ENCODE measurements around the gene RABL2B. TPM values are rescaled to one million over a fixed set of nuclear protein-coding genes. Genes with fewer than 3 reads are reported as not detected.
"Not testable (repeated sequence)": the region's sequence is repeated elsewhere in the genome, so short reads cannot be mapped to it uniquely, and the experiment has no call there.

RABL2B gene
- 11.3 and 12.3 TPM in 2 replicates for total RNA-seq
- 31.0 and 36.8 TPM in 2 replicates for polyA plus RNA-seq

- H3K9me2 ChIP-seq (replicated peaks; ENCODE audit: insufficient read depth); H3K27ac ChIP-seq; H3K27me3 ChIP-seq; H4K20me1 ChIP-seq (ENCODE audit: insufficient read depth, poor library complexity, severe bottlenecking); H3K9me3 ChIP-seq (ENCODE audit: low read depth); H3K79me2 ChIP-seq; H3K36me3 ChIP-seq (replicated peaks; ENCODE audit: insufficient read depth, low read depth); H3K4me1 ChIP-seq (ENCODE audit: insufficient read depth): not testable (repeated sequence)
- peak; percentile 94 for DNase-seq (ENCODE audit: low spot score)
- H2AFZ ChIP-seq = peak within 1 kb of the TSS; percentile 66
- WGBS (ENCODE audit: low lambda C conversion rate, missing lambda C conversion rate) = 2% methylated on average over 51 of the region's 77 CpGs
- peak within 1 kb of the TSS; percentile 42 for H3K4me3 ChIP-seq
- H3K4me2 ChIP-seq = peak within 1 kb of the TSS; percentile 79
Measured at GRCh38 chr22:50783033-50783879, at the start of gene RABL2B. Gene RABL2B (minus strand): TSS chr22:50783636. CDS start chr22:50782294, 1,342 bp downstream.

GRCh38 chr22:50786936-50787335 lies 3.5 kb upstream of the RABL2B start:
- not testable (repeated sequence) for H3K27ac ChIP-seq; H3K4me3 ChIP-seq; DNase-seq (ENCODE audit: low spot score); H3K4me2 ChIP-seq; H2AFZ ChIP-seq; H3K27me3 ChIP-seq; H3K36me3 ChIP-seq (replicated peaks; ENCODE audit: insufficient read depth, low read depth); H3K9me2 ChIP-seq (replicated peaks; ENCODE audit: insufficient read depth); H4K20me1 ChIP-seq (ENCODE audit: insufficient read depth, poor library complexity, severe bottlenecking); H3K4me1 ChIP-seq (ENCODE audit: insufficient read depth); H3K79me2 ChIP-seq; H3K9me3 ChIP-seq (ENCODE audit: low read depth)
- WGBS (ENCODE audit: low lambda C conversion rate, missing lambda C conversion rate) = 88% methylated on average over 4 of the region's 5 CpGs

DNA sequence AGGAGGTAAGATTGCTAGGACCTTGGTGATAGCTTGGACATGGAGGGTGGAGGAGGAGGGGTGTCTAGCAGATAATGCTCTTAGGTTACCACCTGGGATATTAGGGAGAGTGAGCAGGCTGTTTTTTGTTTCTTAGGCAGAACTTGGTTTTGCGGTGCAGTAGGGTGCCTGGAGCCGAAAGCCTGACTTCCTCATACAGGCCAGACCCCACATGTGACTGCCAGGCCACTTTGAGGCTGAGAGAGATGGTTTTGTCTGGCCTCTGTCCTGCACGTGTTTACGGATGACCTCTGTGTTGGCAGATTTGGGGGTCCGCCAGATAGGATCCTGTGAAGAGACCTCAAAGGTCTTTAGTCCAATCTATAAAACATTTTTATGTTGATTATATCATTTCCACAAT lies 1.9 kb upstream of the RABL2B start:
- not testable (repeated sequence) for H2AFZ ChIP-seq; H3K27me3 ChIP-seq; DNase-seq (ENCODE audit: low spot score); H3K36me3 ChIP-seq (replicated peaks; ENCODE audit: insufficient read depth, low read depth); H3K9me2 ChIP-seq (replicated peaks; ENCODE audit: insufficient read depth); H3K9me3 ChIP-seq (ENCODE audit: low read depth); H3K27ac ChIP-seq; H3K4me2 ChIP-seq; H3K4me3 ChIP-seq; H4K20me1 ChIP-seq (ENCODE audit: insufficient read depth, poor library complexity, severe bottlenecking); H3K79me2 ChIP-seq; H3K4me1 ChIP-seq (ENCODE audit: insufficient read depth)
- 91% methylated on average over 5 of the region's 5 CpGs for WGBS (ENCODE audit: low lambda C conversion rate, missing lambda C conversion rate)

GRCh38 chr22:50783880-50784276 lies 442 bp upstream of the RABL2B start:
- H3K36me3 ChIP-seq (replicated peaks; ENCODE audit: insufficient read depth, low read depth); DNase-seq (ENCODE audit: low spot score); H4K20me1 ChIP-seq (ENCODE audit: insufficient read depth, poor library complexity, severe bottlenecking); H3K9me3 ChIP-seq (ENCODE audit: low read depth); H3K27me3 ChIP-seq; H3K27ac ChIP-seq; H3K4me1 ChIP-seq (ENCODE audit: insufficient read depth); H3K79me2 ChIP-seq; H3K9me2 ChIP-seq (replicated peaks; ENCODE audit: insufficient read depth): not testable (repeated sequence)
- Histone ChIP-seq H3K4me3 (peak overlapping the region; percentile 42), H3K4me2 (peak overlapping the region; percentile 79), H2AFZ (peak overlapping the region; percentile 66)
- WGBS (ENCODE audit: low lambda C conversion rate, missing lambda C conversion rate) = 0% methylated on average over 13 of the region's 16 CpGs

DNA sequence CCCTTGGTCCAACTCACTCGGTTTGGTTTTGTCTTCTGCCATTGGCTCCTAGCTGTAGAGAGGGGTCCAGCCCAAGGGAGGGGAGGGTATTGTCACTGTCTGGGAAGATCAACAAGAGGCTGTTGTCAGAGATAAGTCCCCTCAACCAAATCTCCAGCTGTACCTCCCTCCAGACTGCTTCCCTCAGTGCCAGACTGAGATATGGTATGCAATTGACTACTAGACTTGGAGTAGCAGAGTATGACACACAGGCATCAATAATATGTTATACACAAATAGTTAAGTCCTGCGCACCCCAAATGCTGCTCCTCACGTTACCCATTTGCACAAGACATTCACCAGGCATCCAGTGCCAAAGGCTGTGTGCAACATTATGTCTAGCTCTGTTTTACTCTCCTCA lies 1.2 kb downstream of the RABL2B start:
- not testable (repeated sequence) for H3K27ac ChIP-seq; H2AFZ ChIP-seq; H3K36me3 ChIP-seq (replicated peaks; ENCODE audit: insufficient read depth, low read depth); H3K4me3 ChIP-seq; H3K79me2 ChIP-seq; H3K9me3 ChIP-seq (ENCODE audit: low read depth); H3K4me2 ChIP-seq; H4K20me1 ChIP-seq (ENCODE audit: insufficient read depth, poor library complexity, severe bottlenecking); DNase-seq (ENCODE audit: low spot score); H3K9me2 ChIP-seq (replicated peaks; ENCODE audit: insufficient read depth); H3K4me1 ChIP-seq (ENCODE audit: insufficient read depth); H3K27me3 ChIP-seq
- 82% methylated on average over 2 of the region's 3 CpGs for WGBS (ENCODE audit: low lambda C conversion rate, missing lambda C conversion rate)

- H3K36me3 ChIP-seq (replicated peaks; ENCODE audit: insufficient read depth, low read depth); H3K9me2 ChIP-seq (replicated peaks; ENCODE audit: insufficient read depth); H3K9me3 ChIP-seq (ENCODE audit: low read depth); H3K4me1 ChIP-seq (ENCODE audit: insufficient read depth); H3K27ac ChIP-seq; H3K27me3 ChIP-seq; H3K4me3 ChIP-seq; H3K79me2 ChIP-seq; H4K20me1 ChIP-seq (ENCODE audit: insufficient read depth, poor library complexity, severe bottlenecking); DNase-seq (ENCODE audit: low spot score); H2AFZ ChIP-seq; H3K4me2 ChIP-seq: not testable (repeated sequence)
- 95% methylated on average over 4 of the region's 4 CpGs for WGBS (ENCODE audit: low lambda C conversion rate, missing lambda C conversion rate)
Measured at GRCh38 chr22:50780244-50780643, 3.2 kb downstream of the RABL2B start.

GRCh38 chr22:50777631-50778030 lies 5.8 kb downstream of the RABL2B start:
- WGBS (ENCODE audit: low lambda C conversion rate, missing lambda C conversion rate) = 97% methylated on average over 5 of the region's 5 CpGs

More at GRCh38 chr22:50777631-50778030, 5.8 kb downstream of the RABL2B start:
- not testable (repeated sequence) for H3K9me2 ChIP-seq (replicated peaks; ENCODE audit: insufficient read depth); DNase-seq (ENCODE audit: low spot score); H3K9me3 ChIP-seq (ENCODE audit: low read depth); H3K36me3 ChIP-seq (replicated peaks; ENCODE audit: insufficient read depth, low read depth); H4K20me1 ChIP-seq (ENCODE audit: insufficient read depth, poor library complexity, severe bottlenecking); H3K27ac ChIP-seq; H2AFZ ChIP-seq; H3K79me2 ChIP-seq; H3K4me2 ChIP-seq; H3K4me3 ChIP-seq; H3K4me1 ChIP-seq (ENCODE audit: insufficient read depth); H3K27me3 ChIP-seq
